Mesendoderm (in vitro differentiated cells): Measurements from ENCODE around the gene MSI1.

Experiments used
- DNase-seq: peaks from one replicate; pipeline ENCODE4 v3.0.0; 2013
- H2AK5ac ChIP-seq: 2 replicates; pipeline ENCODE4 v1.6.1; 2013; ENCODE audit warnings: low read length, inconsistent platforms
- H2BK120ac ChIP-seq: 2 replicates; pipeline ENCODE4 v1.6.1; 2013; ENCODE audit warnings: low read depth, mild to moderate bottlenecking, low read length, moderate library complexity, mixed read lengths
- H2BK15ac ChIP-seq: replicated peaks from 2 replicates; pipeline ENCODE4 v1.6.1; 2013; ENCODE audit warnings: low read depth, mild to moderate bottlenecking, moderate library complexity
- H2BK5ac ChIP-seq: 2 replicates; pipeline ENCODE4 v1.6.1; 2013; ENCODE audit warnings: low read length, inconsistent platforms
- H3K18ac ChIP-seq: 2 replicates; pipeline ENCODE4 v1.6.1; 2013; ENCODE audit warnings: mild to moderate bottlenecking, low read length, mixed read lengths
- H3K23ac ChIP-seq: one replicate; pipeline ENCODE4 v1.6.1; 2013; ENCODE audit warnings: low read length
- H3K27ac ChIP-seq: 2 replicates; pipeline ENCODE4 v1.5.1; 2013; ENCODE audit warnings: low read depth, mild to moderate bottlenecking, inconsistent platforms, low read length, moderate library complexity
- H3K27me3 ChIP-seq: 2 replicates; pipeline ENCODE4 v1.6.1; 2013; ENCODE audit warnings: low read length, control low read depth, mild to moderate bottlenecking, inconsistent platforms; ENCODE audit not compliant: insufficient read depth, poor library complexity
- H3K36me3 ChIP-seq: 2 replicates; pipeline ENCODE4 v1.6.1; 2013; ENCODE audit warnings: low read length, inconsistent platforms; ENCODE audit not compliant: control insufficient read depth, insufficient read depth
- H3K4ac ChIP-seq: one replicate; pipeline ENCODE4 v1.6.1; 2013; ENCODE audit warnings: low read depth, mild to moderate bottlenecking, low read length, moderate library complexity
- H3K4me1 ChIP-seq: 2 replicates; pipeline ENCODE4 v1.6.1; 2013; ENCODE audit warnings: low read depth, low read length, inconsistent platforms; ENCODE audit not compliant: control insufficient read depth
- H3K4me2 ChIP-seq: 2 replicates; pipeline ENCODE4 v1.6.1; 2013; ENCODE audit warnings: low read length
- H3K4me3 ChIP-seq: 2 replicates; pipeline ENCODE4 v1.5.1; 2013; ENCODE audit warnings: mild to moderate bottlenecking, low read length
- H3K56ac ChIP-seq: one replicate; pipeline ENCODE4 v1.6.1; 2013; ENCODE audit warnings: low read length
- H3K79me1 ChIP-seq: 2 replicates; pipeline ENCODE4 v1.6.1; 2013; ENCODE audit warnings: low read length, inconsistent platforms
- H3K79me2 ChIP-seq: 2 replicates; pipeline ENCODE4 v1.6.1; 2013; ENCODE audit warnings: mild to moderate bottlenecking, low read length; ENCODE audit not compliant: control insufficient read depth, insufficient read depth
- H3K9ac ChIP-seq: 2 replicates; pipeline ENCODE4 v1.6.1; 2013; ENCODE audit warnings: low read length, inconsistent platforms
- H4K5ac ChIP-seq: one replicate; pipeline ENCODE4 v1.6.1; 2013; ENCODE audit warnings: low read length
- H4K8ac ChIP-seq: one replicate; pipeline ENCODE4 v1.6.1; 2013; ENCODE audit warnings: low read depth, mild to moderate bottlenecking, control low read depth, low read length, moderate library complexity
- WGBS: extraction: QIAGEN DNeasy Blood & Tissue Kit; methylation state at CpG from one replicate; pipeline ENCODE4 v1.1.7; 2013; ENCODE audit warnings: low lambda C conversion rate, missing lambda C conversion rate; ENCODE audit not compliant: insufficient coverage; ENCODE audit errors: extremely low coverage; 5-methylcytosine and 5-hydroxymethylcytosine counted together

MSI1 gene

GRCh38 chr12:120356567-120357030 lies 12.4 kb downstream of the MSI1 start:
- H3K4me1 ChIP-seq, result peaks cover 9% of the 10 kb centered on the region
- H3K23ac ChIP-seq, result no peak overlapping the region
- H2BK15ac ChIP-seq, result no peak overlapping the region
- H4K8ac ChIP-seq, result no peak overlapping the region
- no peak overlapping the region for H2BK120ac ChIP-seq
- H2AK5ac ChIP-seq, result no peak overlapping the region
- H3K56ac ChIP-seq, result no peak overlapping the region
- no peak overlapping the region for H4K5ac ChIP-seq
- no peaks in the 10 kb centered on the region for H3K27me3 ChIP-seq
- H3K4ac ChIP-seq, result no peak overlapping the region
- peaks cover 11% of the 10 kb centered on the region for H3K36me3 ChIP-seq
- H3K79me2 ChIP-seq, result no peaks in the 10 kb centered on the region
- no peak overlapping the region for H3K27ac ChIP-seq
- no peak overlapping the region for H3K9ac ChIP-seq
- H2BK5ac ChIP-seq, result no peak overlapping the region
- no CpG with 5 or more reads among the region's 13 CpGs for WGBS
- peak; percentile 96 for DNase-seq
- H3K18ac ChIP-seq, result no peak overlapping the region
- no peak overlapping the region for H3K4me3 ChIP-seq
- H3K4me2 ChIP-seq, result no peak overlapping the region
- H3K79me1 ChIP-seq, result peaks cover 3% of the 10 kb centered on the region

DNA sequence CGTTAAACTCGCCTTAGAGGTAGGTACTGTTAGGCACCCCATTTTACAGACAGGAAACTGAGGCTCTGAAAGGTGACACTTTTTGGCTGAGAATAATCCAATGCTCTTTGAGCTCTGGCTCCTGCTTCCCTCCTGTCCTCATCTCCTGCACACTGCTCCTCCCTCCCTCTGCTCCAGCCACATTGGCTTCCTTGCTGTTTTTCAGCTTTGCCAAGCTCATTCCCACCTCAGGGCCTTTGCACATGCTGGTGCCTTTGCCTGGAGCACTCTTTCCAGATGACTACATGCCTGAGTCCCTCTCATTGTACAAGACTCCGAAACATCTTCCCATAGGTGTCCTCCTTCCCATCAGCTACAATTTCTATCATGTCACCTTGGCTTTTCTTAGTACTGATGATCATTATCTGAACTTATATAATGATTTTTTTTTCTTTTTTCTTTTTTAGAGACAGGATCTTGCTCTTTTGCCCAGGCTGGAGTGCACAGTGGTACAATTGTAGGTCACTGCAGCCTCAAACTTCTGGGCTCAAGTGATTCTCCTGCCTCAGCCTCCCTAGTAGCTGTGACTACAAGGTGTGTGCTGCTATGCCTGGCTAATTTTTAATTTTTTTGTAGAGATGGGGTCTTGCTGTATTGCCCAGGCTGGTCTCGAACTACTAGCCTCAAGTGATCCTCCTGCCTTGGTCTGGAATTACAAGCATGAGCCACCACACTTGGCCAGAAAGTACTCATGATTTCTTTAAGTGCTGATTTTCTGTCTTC lies 15.2 kb downstream of the MSI1 start:
- DNase-seq, result no peak
- H3K56ac ChIP-seq, result no peak overlapping the region
- H2BK5ac ChIP-seq, result no peak overlapping the region
- H4K8ac ChIP-seq, result no peak overlapping the region
- H3K9ac ChIP-seq, result no peak overlapping the region
- no peaks in the 10 kb centered on the region for H3K79me1 ChIP-seq
- no peak overlapping the region for H2BK120ac ChIP-seq
- no peak overlapping the region for H3K4ac ChIP-seq
- H3K4me3 ChIP-seq, result no peak overlapping the region
- peaks cover 9% of the 10 kb centered on the region for H3K36me3 ChIP-seq
- H3K27me3 ChIP-seq, result no peaks in the 10 kb centered on the region
- no peak overlapping the region for H4K5ac ChIP-seq
- H3K27ac ChIP-seq, result no peak overlapping the region
- no peak overlapping the region for H3K23ac ChIP-seq
- H2AK5ac ChIP-seq, result no peak overlapping the region
- no CpG with 5 or more reads among the region's 4 CpGs for WGBS
- no peak overlapping the region for H3K4me2 ChIP-seq
- H2BK15ac ChIP-seq, result no peak overlapping the region
- H3K4me1 ChIP-seq, result no peaks in the 10 kb centered on the region
- no peaks in the 10 kb centered on the region for H3K79me2 ChIP-seq
- no peak overlapping the region for H3K18ac ChIP-seq

GRCh38 chr12:120353136-120353535 lies 15.8 kb downstream of the MSI1 start:
- Histone ChIP-seq H3K4me1 (no peaks in the 10 kb centered on the region), H3K56ac (no peak overlapping the region), H4K8ac (no peak overlapping the region), H3K79me2 (no peaks in the 10 kb centered on the region), H2BK120ac (no peak overlapping the region), H3K27me3 (no peaks in the 10 kb centered on the region), H3K4me3 (no peak overlapping the region), H3K4ac (no peak overlapping the region), H3K9ac (no peak overlapping the region), H3K4me2 (no peak overlapping the region), H2BK5ac (no peak overlapping the region), H3K23ac (no peak overlapping the region), H4K5ac (no peak overlapping the region), H3K27ac (no peak overlapping the region), H3K36me3 (peaks cover 8% of the 10 kb centered on the region), H2BK15ac (no peak overlapping the region), H3K79me1 (no peaks in the 10 kb centered on the region), H2AK5ac (no peak overlapping the region), H3K18ac (no peak overlapping the region)
- WGBS, result no CpG with 5 or more reads among the region's 6 CpGs
- no peak for DNase-seq

DNA sequence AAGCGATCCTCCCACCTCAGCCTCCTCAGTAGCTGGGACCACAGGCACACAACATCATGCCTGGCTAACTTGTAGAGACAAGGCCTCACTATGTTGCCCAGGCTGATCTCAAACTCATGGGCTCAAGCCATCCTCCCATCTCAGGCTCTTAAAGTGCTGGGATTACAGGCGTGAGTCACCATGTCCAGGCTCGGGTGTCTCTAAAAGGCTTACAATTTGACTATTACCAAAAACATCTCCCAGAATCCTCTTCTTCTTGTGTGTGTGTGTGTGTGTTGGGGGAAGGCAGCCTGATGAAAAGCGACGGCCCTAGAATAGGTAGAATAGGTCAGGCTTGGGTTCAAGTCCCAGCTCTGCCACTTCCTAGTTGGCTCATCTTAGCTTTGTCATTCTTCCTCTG lies 16.8 kb downstream of the MSI1 start:
- no peak overlapping the region for H4K5ac ChIP-seq
- no peak overlapping the region for H3K4ac ChIP-seq
- no peak for DNase-seq
- no peaks in the 10 kb centered on the region for H3K27me3 ChIP-seq
- no peak overlapping the region for H3K23ac ChIP-seq
- no peak overlapping the region for H2BK120ac ChIP-seq
- no peaks in the 10 kb centered on the region for H3K79me2 ChIP-seq
- H3K9ac ChIP-seq, result no peak overlapping the region
- H2BK15ac ChIP-seq, result no peak overlapping the region
- H2BK5ac ChIP-seq, result no peak overlapping the region
- no peaks in the 10 kb centered on the region for H3K4me1 ChIP-seq
- H3K18ac ChIP-seq, result no peak overlapping the region
- H3K56ac ChIP-seq, result no peak overlapping the region
- H3K4me2 ChIP-seq, result no peak overlapping the region
- no peak overlapping the region for H4K8ac ChIP-seq
- peaks cover 8% of the 10 kb centered on the region for H3K36me3 ChIP-seq
- H3K27ac ChIP-seq, result no peak overlapping the region
- H3K4me3 ChIP-seq, result no peak overlapping the region
- no peak overlapping the region for H2AK5ac ChIP-seq
- no CpG with 5 or more reads among the region's 5 CpGs for WGBS
- no peaks in the 10 kb centered on the region for H3K79me1 ChIP-seq

DNA sequence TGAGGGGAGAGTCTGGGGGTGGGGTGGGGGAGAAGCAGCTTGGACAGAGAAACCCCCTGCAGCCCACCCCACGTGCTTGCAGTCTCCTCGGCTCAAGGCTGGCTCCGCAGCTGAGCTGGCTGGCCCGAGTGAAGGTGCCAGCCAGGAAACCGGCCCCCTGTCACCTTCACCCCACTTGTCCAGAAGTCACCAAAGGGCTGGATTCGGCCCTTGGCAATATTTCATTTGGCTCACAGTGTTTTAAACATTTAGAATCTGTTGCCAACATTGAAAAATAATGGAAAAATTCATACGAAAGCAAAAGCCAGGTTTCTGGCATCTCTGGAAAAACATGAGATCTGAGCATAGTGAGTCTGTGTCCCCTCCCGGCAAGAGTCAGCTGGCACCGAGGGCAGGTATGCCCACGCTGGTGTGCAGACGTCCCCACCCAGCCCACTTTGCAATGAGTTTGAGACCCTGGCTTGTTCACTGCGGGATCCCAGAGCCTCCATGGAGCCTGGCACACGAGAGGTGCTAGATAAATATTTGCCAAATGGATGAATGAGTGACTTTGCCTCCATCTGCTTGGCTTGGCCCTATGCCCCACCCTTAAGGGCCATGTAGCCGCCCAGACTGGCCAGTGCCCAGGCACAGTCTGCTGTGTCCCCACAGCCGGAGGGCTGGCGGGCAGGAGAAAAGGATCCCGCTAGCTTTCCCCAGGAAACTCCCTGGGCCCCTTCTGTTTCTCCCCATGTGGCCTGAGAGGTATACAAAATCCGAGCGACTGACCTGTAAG lies 18.2 kb downstream of the MSI1 start:
- no peak overlapping the region for H3K9ac ChIP-seq
- no peak for DNase-seq
- no peak overlapping the region for H4K8ac ChIP-seq
- no peak overlapping the region for H2AK5ac ChIP-seq
- no peak overlapping the region for H3K4me3 ChIP-seq
- no peak overlapping the region for H2BK15ac ChIP-seq
- H3K56ac ChIP-seq, result no peak overlapping the region
- H4K5ac ChIP-seq, result no peak overlapping the region
- H3K27me3 ChIP-seq, result no peaks in the 10 kb centered on the region
- H2BK120ac ChIP-seq, result no peak overlapping the region
- H2BK5ac ChIP-seq, result no peak overlapping the region
- no peak overlapping the region for H3K18ac ChIP-seq
- no peak overlapping the region for H3K23ac ChIP-seq
- H3K79me1 ChIP-seq, result no peaks in the 10 kb centered on the region
- no peaks in the 10 kb centered on the region for H3K4me1 ChIP-seq
- no peak overlapping the region for H3K4me2 ChIP-seq
- H3K79me2 ChIP-seq, result no peaks in the 10 kb centered on the region
- H3K36me3 ChIP-seq, result peaks cover 3% of the 10 kb centered on the region
- H3K4ac ChIP-seq, result no peak overlapping the region
- no peak overlapping the region for H3K27ac ChIP-seq
- WGBS, result no CpG with 5 or more reads among the region's 19 CpGs
